Esophagus muscularis mucosa (tissue), 4 donors: ENCODE results near the gene LRRC3C.

Source experiments
- CTCF ChIP-seq, 3 experiments: fragments of 200-600 bp in 2 of 3; fragments of 450-650 bp in 1 of 3; sonication (generic) in 2 of 3; IDR thresholded peaks; one replicate each; pipeline ENCODE4 v1.5.1; 2017 to 2019; ENCODE audit warnings: antibody characterized with exemption in 3 of 3, mild to moderate bottlenecking in 2 of 3, moderate library complexity in 1 of 3
- EP300 ChIP-seq: sonication (generic); formaldehyde crosslinking; IDR thresholded peaks from one replicate; pipeline ENCODE4 v1.6.1; 2017; ENCODE audit warnings: antibody characterized with exemption
- POLR2A ChIP-seq: fragments of 450-650 bp; IDR thresholded peaks from one replicate; pipeline ENCODE4 v1.6.1; 2017; ENCODE audit warnings: antibody characterized with exemption, moderate library complexity, mild to moderate bottlenecking, low read depth
- POLR2AphosphoS5 ChIP-seq, 2 donors: sonication (generic); formaldehyde crosslinking; IDR thresholded peaks; one replicate each; pipeline ENCODE4 v1.6.1; 2017; ENCODE audit warnings: antibody characterized with exemption in 2 of 2

DNA sequence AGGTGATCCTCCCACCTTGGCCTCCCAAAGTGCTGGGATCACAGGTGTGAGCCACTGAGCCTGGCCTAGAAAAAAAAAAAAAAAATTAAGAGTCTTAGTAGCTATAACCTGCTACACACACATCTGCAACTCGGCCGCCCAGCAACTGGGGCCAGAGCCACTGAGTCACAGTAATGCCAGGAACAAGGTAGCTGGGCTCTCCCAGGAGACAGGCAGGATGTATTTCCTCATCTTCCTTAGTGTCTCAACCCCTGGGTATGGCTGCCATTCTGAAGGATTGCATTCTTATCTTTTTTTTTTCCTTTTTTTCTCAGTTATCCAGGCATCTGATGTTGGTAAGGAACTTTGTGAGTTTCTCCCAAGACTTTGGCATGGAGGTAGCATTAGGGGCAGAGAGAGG lies 46.0 kb downstream of the LRRC3C start:
- no peak for TF ChIP-seq POLR2A
- no peak for TF ChIP-seq CTCF (IDR thresholded peaks at IDR 0.05)
- TF ChIP-seq EP300, result no peak
- no peak for TF ChIP-seq POLR2AphosphoS5 (IDR thresholded peaks at IDR 0.05)
